AG04450 (cell line): Measurements from ENCODE around the gene PRKG1. TPM values are rescaled to one million over a fixed set of nuclear protein-coding genes. Genes with fewer than 3 reads are reported as not detected.
A peak's percentile ranks its signal among the peaks of the same experiment; 100 is the strongest.

Experiments used
- CTCF ChIA-PET: fragments of 300-600, 350-600 bp; formaldehyde crosslinking; extraction: SDS; loops from one replicate; lab custom pipeline; 2022; ENCODE audit warnings: antibody characterized with exemption, inconsistent platforms; lab: Charles Lee
- POLR2A ChIA-PET: fragments of 350-600 bp; formaldehyde crosslinking; extraction: SDS; loops from one replicate; lab custom pipeline; 2021; ENCODE audit warnings: antibody characterized with exemption, inconsistent platforms; lab: Yijun Ruan, JAX
- DNase-seq: peaks from one replicate; pipeline ENCODE4 v3.0.0-alpha.2; 2011; ENCODE audit warnings: low read depth, low spot score
- H3K27ac ChIP-seq: one replicate; pipeline ENCODE4 v1.5.1; 2012; ENCODE audit warnings: low read depth, low read length, control low read depth
- H3K27me3 ChIP-seq: one replicate; pipeline ENCODE4 v1.6.0; 2012; ENCODE audit warnings: low read length; ENCODE audit not compliant: control insufficient read depth, insufficient read depth
- H3K4me3 ChIP-seq: 2 replicates; pipeline ENCODE4 v1.5.1; 2011; ENCODE audit warnings: mild to moderate bottlenecking, low read depth, low read length, control low read depth
- H3K9me3 ChIP-seq: 2 replicates; pipeline ENCODE4 v1.5.1; 2012; ENCODE audit warnings: low read length; ENCODE audit not compliant: control insufficient read depth, insufficient read depth
- polyA plus RNA-seq: library from polyadenylated mRNA; depleted of rRNA; stranded (reverse); fragments of >200 nt; gene quantifications from 2 replicates; pipeline ENCODE4 v1.2.3, GENCODE V29; 2011
- TF ChIP-seq, protein P1 (sequence below): IDR thresholded peaks from 2 replicates; pipeline ENCODE4 v1.5.1; 2011; ENCODE audit warnings: low read depth, low read length, control low read depth, inconsistent platforms

Gene PRKG1
- polyA plus RNA-seq, 1 experiment = 19.0 TPM

DNA sequence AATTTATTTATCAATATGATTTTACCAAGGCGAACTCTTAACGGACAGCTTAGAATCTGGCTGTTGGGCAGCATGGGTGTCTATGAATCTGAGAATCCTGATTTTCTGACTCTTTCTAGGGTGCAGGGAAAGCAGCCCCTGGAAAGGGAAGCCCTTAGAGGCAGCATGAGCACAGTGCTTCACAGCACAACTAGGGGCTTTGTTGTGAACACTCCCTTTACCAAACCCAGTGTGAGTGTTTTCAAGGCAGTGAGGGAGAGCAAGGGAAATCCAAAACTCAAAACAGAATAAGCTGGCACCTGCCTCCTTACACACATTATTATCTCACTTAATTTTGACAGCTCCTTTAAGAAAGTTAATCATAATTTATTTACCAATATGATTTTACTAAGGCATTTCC lies 741.4 kb downstream of the PRKG1 start:
- no peak overlapping the region for H3K27ac ChIP-seq
- CTCF ChIA-PET = no interaction called here
- TF ChIP-seq, protein P1, sequence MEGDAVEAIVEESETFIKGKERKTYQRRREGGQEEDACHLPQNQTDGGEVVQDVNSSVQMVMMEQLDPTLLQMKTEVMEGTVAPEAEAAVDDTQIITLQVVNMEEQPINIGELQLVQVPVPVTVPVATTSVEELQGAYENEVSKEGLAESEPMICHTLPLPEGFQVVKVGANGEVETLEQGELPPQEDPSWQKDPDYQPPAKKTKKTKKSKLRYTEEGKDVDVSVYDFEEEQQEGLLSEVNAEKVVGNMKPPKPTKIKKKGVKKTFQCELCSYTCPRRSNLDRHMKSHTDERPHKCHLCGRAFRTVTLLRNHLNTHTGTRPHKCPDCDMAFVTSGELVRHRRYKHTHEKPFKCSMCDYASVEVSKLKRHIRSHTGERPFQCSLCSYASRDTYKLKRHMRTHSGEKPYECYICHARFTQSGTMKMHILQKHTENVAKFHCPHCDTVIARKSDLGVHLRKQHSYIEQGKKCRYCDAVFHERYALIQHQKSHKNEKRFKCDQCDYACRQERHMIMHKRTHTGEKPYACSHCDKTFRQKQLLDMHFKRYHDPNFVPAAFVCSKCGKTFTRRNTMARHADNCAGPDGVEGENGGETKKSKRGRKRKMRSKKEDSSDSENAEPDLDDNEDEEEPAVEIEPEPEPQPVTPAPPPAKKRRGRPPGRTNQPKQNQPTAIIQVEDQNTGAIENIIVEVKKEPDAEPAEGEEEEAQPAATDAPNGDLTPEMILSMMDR = no peak
- H3K27me3 ChIP-seq = no peaks in the 10 kb centered on the region
- H3K4me3 ChIP-seq = no peak overlapping the region
- no peaks in the 10 kb centered on the region for H3K9me3 ChIP-seq
- DNase-seq = no peak
- POLR2A ChIA-PET = no interaction called here

GRCh38 chr10:51821045-51821444 lies 746.8 kb downstream of the PRKG1 start:
- H3K4me3 ChIP-seq = no peak overlapping the region
- CTCF ChIA-PET = no interaction called here
- POLR2A ChIA-PET = no interaction called here
- no peak overlapping the region for H3K27ac ChIP-seq
- DNase-seq = no peak
- TF ChIP-seq, protein P1 = no peak
- no peaks in the 10 kb centered on the region for H3K9me3 ChIP-seq
- no peaks in the 10 kb centered on the region for H3K27me3 ChIP-seq

GRCh38 chr10:51821745-51822144 lies 747.5 kb downstream of the PRKG1 start:
- ChIA-PET POLR2A (no interaction called here), CTCF (no interaction called here)
- DNase-seq = no peak
- TF ChIP-seq, protein P1 = no peak
- Histone ChIP-seq H3K9me3 (no peaks in the 10 kb centered on the region), H3K27ac (no peak overlapping the region), H3K4me3 (no peak overlapping the region), H3K27me3 (no peaks in the 10 kb centered on the region)

DNA sequence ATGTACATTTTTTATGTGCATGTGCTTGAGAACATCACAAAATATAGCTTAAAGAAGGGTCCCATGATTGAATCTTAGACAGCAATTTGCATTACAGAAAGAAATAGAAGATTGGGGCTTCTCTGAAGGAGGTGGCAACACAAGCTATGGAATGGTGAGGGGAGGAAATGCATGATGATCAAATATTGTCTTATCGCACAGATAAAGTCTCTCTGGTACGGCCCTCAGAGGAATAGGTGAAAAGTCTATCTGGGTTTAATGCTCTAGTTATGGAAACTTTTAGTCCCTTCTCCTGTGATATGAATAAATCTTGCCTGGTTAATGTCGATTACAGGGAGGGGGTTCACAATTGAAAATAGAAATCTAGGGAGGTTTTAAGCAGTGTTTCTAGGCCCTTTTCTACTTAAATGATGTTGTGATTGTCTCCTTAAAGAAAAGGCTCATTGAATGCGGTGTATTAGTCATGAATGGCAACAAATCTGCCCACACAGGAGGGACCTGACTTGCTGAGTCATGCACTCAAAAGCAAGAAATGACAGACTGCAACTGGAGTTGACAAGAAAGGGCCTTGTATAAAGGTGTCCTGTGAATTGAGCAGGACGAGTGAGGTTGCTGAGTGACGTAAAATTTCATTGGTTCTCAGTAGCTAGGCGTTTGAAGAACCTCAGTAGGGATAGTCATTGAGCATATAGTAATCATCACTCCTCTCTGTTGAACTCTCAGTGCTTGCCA lies 758.5 kb downstream of the PRKG1 start:
- H3K27me3 ChIP-seq = no peaks in the 10 kb centered on the region
- DNase-seq = peak; percentile 61
- no peaks in the 10 kb centered on the region for H3K9me3 ChIP-seq
- TF ChIP-seq, protein P1 = no peak
- ChIA-PET POLR2A (no interaction called here), CTCF (no interaction called here)
- peak overlapping the region; percentile 57 for H3K27ac ChIP-seq
- H3K4me3 ChIP-seq = no peak overlapping the region

- ChIA-PET CTCF (no interaction called here), POLR2A (no interaction called here)
- no peak overlapping the region for H3K27ac ChIP-seq
- no peak for DNase-seq
- no peaks in the 10 kb centered on the region for H3K27me3 ChIP-seq
- no peak overlapping the region for H3K4me3 ChIP-seq
- TF ChIP-seq, protein P1 = no peak
- no peaks in the 10 kb centered on the region for H3K9me3 ChIP-seq
These were observed 760.3 kb downstream of the PRKG1 start for GRCh38 chr10:51834548-51834947.
